Measurements from ENCODE around the gene FIS1.
"Not testable (repeated sequence)": the region's sequence is repeated elsewhere in the genome, so short reads cannot be mapped to it uniquely, and the experiment has no call there.

The FIS1 gene

DNA sequence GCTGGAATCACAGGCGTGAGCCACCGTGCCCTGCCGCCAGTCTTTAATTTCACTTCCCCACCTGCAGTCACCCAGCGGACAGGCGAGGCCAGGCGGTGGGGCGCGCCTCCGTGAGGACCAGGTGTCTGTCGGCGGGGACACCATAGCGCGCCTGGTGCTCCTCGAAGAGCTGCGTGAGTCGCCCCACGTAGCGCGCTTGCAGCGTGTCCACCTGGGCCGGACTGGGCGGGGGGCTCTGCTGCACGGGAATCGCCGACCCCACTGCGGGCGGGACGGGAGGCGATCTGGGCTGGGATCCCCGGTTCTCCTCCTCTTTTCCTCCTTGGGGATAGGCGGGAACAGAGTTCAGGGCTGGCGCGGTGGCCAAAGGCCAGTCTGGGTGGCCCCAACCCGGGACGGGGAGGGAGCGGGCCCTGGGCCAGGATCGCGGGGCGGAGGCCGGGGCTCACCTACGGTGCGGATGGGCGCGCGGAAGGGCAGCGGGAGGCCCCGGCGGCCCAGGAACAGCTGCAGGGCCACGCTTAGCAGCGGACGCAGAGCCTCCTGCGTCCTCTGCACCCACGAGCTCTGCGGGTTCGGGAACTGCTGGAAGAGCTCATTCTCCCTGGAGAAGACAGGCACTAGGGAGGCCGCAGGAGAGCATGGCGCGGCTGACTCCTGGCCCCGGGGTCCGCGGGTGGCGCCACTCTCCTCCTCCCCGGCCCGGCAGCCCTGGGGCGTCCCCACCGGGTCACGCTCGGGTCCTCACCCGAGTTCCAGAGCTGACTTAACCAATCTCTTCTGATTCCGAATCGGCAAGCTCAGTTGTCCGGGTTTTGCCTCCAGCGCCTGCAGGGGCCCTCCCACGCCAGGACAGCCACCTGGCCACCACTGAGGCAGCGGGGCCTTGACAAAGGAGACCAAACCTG, 42.9 kb downstream of the FIS1 start:
- H3K4me3 ChIP-seq (replicated peaks; ENCODE audit: low read depth, low read length), result no peak overlapping the region
- DNase-seq (ENCODE audit: extremely low read depth, low read depth), result no peak
- TF ChIP-seq, protein P1, sequence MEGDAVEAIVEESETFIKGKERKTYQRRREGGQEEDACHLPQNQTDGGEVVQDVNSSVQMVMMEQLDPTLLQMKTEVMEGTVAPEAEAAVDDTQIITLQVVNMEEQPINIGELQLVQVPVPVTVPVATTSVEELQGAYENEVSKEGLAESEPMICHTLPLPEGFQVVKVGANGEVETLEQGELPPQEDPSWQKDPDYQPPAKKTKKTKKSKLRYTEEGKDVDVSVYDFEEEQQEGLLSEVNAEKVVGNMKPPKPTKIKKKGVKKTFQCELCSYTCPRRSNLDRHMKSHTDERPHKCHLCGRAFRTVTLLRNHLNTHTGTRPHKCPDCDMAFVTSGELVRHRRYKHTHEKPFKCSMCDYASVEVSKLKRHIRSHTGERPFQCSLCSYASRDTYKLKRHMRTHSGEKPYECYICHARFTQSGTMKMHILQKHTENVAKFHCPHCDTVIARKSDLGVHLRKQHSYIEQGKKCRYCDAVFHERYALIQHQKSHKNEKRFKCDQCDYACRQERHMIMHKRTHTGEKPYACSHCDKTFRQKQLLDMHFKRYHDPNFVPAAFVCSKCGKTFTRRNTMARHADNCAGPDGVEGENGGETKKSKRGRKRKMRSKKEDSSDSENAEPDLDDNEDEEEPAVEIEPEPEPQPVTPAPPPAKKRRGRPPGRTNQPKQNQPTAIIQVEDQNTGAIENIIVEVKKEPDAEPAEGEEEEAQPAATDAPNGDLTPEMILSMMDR (IDR thresholded peaks at IDR 0.05; ENCODE audit: low read depth, low read length, missing control alignments), result no peak

DNA sequence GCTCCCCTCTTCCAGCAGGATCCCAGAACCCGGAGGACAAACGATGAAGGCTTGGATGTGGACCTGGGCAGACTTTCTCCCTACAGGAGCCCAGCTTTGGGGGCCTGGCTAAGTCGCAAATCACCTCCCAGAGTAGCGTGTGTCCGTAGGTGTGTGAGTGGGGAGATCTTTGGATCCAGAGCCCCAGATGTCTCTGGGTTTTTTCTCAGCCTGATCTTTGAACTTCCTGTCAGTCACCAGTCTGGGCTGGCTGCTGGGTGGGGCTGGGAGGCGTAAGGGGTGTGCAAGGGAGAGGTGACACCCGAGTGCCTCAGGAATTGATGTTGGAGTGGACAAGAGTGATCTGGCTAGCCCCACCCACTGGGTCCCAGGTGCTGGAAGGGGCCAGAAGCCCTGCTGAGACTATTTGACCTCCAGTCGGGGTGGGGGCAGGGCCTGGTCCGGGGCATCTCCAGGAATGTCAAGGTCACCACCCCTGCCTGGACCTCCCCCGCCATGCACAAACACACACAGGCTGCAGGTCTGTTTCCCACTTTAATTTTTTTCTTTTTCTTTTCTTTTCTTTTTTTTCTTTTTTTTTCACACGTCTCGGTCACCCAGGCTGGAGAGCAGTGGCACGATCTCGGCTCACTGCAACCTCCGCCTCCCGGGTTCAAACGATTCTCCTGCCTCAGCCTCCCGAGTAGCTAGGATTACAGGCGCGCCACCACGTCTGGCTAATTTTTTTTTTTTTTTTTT, 43.9 kb downstream of the FIS1 start, which contains the start of gene MOGAT3:
TSS of gene MOGAT3 (minus strand) at position 175 of the 738 bp plus-strand sequence. CDS start 182 bp downstream, outside the sequence.
- H3K4me3 ChIP-seq (replicated peaks; ENCODE audit: low read depth, low read length), result no peak within 1 kb of the TSS
- DNase-seq (ENCODE audit: extremely low read depth, low read depth), result no peak
- TF ChIP-seq, protein P1 (IDR thresholded peaks at IDR 0.05; ENCODE audit: low read depth, low read length, missing control alignments), result no peak

DNA sequence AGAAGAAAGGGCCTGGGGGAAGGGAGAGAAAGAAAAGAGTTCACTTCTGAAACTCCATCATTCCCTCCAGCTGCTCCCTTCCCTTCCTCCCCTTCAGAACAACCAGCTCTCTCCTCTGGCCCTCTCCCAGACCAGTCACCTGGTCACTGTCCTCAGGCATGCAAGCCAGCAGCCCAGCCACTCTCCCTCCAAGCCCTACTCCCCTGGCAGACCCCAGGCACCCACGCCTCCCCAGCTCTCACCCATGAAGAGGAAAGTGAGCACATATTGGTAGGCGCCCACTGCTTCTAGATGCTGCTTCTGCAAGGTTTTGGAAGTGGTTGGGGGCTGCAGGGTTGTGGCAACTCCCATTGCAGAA, 44.4 kb downstream of the FIS1 start:
- no peak for DNase-seq (ENCODE audit: extremely low read depth, low read depth)
- no peak overlapping the region for H3K4me3 ChIP-seq (replicated peaks; ENCODE audit: low read depth, low read length)
- TF ChIP-seq, protein P1 (IDR thresholded peaks at IDR 0.05; ENCODE audit: low read depth, low read length, missing control alignments), result no peak

DNA sequence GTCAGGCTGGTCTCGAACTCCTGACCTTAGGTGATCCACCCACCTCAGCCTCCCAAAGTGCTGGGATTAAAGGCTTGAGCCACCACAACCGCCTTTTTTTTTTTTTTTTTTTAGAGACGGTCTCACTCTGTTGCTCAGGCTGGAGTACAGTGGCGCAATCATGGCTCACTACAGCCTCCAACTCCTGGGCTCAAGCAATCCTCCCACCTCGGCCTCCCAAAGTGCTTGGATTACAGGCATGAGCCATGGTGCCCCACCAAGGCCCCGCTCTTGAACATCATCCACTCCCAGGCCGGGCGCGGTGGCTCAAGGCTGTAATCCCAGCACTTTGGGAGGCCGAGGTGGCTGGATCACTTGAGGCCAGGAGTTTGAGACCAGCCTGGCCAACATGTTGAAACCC, 45.4 kb downstream of the FIS1 start:
- H3K4me3 ChIP-seq (replicated peaks; ENCODE audit: low read depth, low read length); DNase-seq (ENCODE audit: extremely low read depth, low read depth): not testable (repeated sequence)

DNA sequence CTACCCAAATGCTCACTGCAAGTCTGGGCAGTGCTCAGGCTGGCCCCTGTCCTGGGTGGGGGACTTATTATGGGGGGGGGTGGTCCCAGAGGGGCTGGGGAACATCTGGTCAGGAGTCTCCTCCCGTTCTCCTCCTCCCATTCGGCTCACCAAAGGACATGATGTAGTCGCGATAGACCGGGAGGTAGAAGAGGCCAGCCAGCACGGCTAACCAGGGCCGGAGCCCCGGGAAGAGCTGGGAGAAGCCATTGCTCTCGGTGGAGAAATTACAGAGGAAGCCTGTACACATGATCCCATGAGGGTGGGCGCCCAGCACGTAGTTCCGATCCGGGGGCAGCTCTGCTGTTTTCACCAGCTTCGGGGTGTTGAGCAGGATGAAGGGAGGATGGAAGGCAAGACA, 46.4 kb downstream of the FIS1 start:
- no peak for DNase-seq (ENCODE audit: extremely low read depth, low read depth)

DNA sequence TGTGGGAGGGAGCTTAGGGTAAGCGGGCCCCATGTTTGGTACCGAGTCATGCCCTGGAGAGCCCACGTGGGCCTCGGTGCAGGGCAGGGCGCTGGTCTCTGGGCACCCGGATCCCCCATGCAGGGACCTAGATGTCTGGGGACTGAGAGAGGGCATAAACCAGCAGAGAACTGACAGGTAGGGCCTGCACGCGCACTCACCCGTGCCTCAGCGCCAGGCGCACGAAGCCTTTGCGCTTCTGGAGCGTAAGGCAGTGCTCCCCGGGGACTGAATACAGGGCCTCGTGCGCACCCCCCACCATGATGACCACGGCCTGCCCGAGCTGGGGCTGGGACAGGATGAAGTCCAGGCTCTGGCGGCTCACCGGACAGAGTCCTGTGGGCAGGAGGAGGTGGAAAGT, 46.9 kb downstream of the FIS1 start:
- no peak overlapping the region for H3K4me3 ChIP-seq (replicated peaks; ENCODE audit: low read depth, low read length)
- TF ChIP-seq, protein P1 (IDR thresholded peaks at IDR 0.05; ENCODE audit: low read depth, low read length, missing control alignments), result no peak
- DNase-seq (ENCODE audit: extremely low read depth, low read depth), result no peak

More for the DNA sequence above, 46.4 kb downstream of the FIS1 start:
- no peak overlapping the region for H3K4me3 ChIP-seq (replicated peaks; ENCODE audit: low read depth, low read length)
- TF ChIP-seq, protein P1 (IDR thresholded peaks at IDR 0.05; ENCODE audit: low read depth, low read length, missing control alignments), result no peak

DNA sequence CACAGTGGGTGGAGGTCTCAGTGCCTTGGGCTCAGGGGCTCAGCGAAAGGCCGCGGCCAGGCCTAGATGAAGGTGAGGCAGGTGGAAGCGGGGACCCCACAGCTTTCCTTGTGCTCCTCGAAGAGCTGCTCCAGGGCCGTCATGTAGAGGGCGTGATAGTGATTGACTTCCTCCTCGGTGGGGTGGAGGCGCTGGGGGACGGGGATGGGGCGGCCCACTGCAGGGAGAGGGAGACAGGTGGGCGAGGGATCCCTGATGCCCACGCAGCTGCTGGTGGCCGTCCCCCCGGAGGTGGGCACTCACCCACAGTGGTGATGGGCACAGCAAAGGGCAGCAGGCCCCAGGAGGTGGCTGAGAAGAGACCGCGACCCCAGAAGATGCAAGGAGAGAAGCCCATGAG, 49.0 kb downstream of the FIS1 start:
- TF ChIP-seq, protein P1 (IDR thresholded peaks at IDR 0.05; ENCODE audit: low read depth, low read length, missing control alignments), result no peak
- no peak overlapping the region for H3K4me3 ChIP-seq (replicated peaks; ENCODE audit: low read depth, low read length)
- no peak for DNase-seq (ENCODE audit: extremely low read depth, low read depth)

All from HFF-Myc (cell line).